Thyroid gland (tissue), 4 donors: ENCODE measurements around the gene PHTF2. TPM values are rescaled to one million over a fixed set of nuclear protein-coding genes. Genes with fewer than 3 reads are reported as not detected.

Experiments used
- DNase-seq, 2 donors: peaks; one replicate each; pipeline ENCODE4 v3.0.0-alpha.2; 2019
- H3K27ac ChIP-seq, 3 donors: fragments of 200-600 bp; sonication (generic); 1 replicate in 2 of 3; 2 replicates in 1 of 3; pipeline ENCODE4 v1.5.1; 2016 to 2019; ENCODE audit warnings: mild to moderate bottlenecking in 1 of 3, moderate library complexity in 1 of 3
- H3K27me3 ChIP-seq: fragments of 200-600 bp; sonication (generic); one replicate; pipeline ENCODE4 v1.5.1; 2019
- H3K36me3 ChIP-seq, 2 donors: fragments of 200-600 bp; sonication (generic); one replicate each; pipeline ENCODE4 v1.5.1; 2016 to 2019
- H3K4me1 ChIP-seq, 2 donors: fragments of 200-600 bp; sonication (generic); one replicate each; pipeline ENCODE4 v1.5.1; 2017 to 2019
- H3K4me3 ChIP-seq, 3 donors: fragments of 200-600 bp; sonication (generic); replicated peaks in 1 of 3; 1 replicate in 2 of 3; 2 replicates in 1 of 3; pipeline ENCODE4 v1.5.1; 2016; ENCODE audit warnings: mild to moderate bottlenecking in 1 of 3
- H3K9me3 ChIP-seq: fragments of 200-600 bp; sonication (generic); one replicate; pipeline ENCODE4 v1.5.1; 2017
- POLR2A ChIP-seq, 2 donors: fragments of 450-650 bp; IDR thresholded peaks; one replicate each; pipeline ENCODE4 v1.6.1; 2017; ENCODE audit warnings: antibody characterized with exemption in 2 of 2, mild to moderate bottlenecking in 2 of 2, moderate library complexity in 1 of 2
- WGBS, 2 donors: methylation state at CpG; one replicate each; pipeline ENCODE4 v1.1.5; 2017; 5-methylcytosine and 5-hydroxymethylcytosine counted together
- intact Hi-C: fragments of 100-400 bp; cut with DNase I; formaldehyde crosslinking; loops from one replicate; pipeline ENCODE4 v1.15.1; 2023
- total RNA-seq, 4 donors: library from RNA; depleted of rRNA; stranded (reverse); fragments of >200 nt; gene quantifications; one replicate each; pipeline ENCODE4 v1.2.3, GENCODE V29; 2016
- TF ChIP-seq, protein P1 (sequence below), 6 experiments: fragments of 200-600 bp in 3 of 6; fragments of 450-650 bp in 3 of 6; sonication (generic) in 3 of 6; IDR thresholded peaks; one replicate each; pipeline ENCODE4 v1.5.1; 2016 to 2019; ENCODE audit warnings: antibody characterized with exemption in 6 of 6, mild to moderate bottlenecking in 2 of 6, inconsistent platforms in 1 of 6, moderate library complexity in 1 of 6

The PHTF2 gene
- total RNA-seq, 4 donors from 2014 or later: 15.3 to 28.3 (median 25.3) TPM

DNA sequence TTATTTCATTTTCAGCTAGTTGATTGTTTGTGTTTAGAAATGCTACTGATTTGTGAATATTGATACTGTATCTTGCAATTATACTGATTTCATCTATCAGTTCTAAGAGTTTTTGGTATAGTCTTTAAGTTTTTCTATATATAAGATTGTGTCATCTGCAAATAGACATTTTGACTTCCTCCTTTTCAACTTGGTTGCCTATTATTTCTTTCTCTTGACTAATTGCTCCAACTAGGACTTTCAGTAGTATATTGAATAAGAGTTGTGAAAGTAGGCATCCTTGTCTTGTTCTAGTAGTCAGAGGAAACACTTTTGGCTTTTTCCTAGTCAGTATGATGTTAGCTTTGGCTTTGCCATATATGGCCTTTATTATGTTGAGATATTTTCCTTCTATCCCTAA is 20.4 kb downstream of the PHTF2 start:
- no peaks in the 10 kb centered on the region for H3K27me3 ChIP-seq
- no peak overlapping the region for H3K4me3 ChIP-seq
- no peak overlapping the region for H3K27ac ChIP-seq
- H3K4me1 ChIP-seq: no peaks in the 10 kb centered on the region
- no peaks in the 10 kb centered on the region for H3K36me3 ChIP-seq
- intact Hi-C loops: no loop called here
- DNase-seq: no peak
- TF ChIP-seq, protein P1, sequence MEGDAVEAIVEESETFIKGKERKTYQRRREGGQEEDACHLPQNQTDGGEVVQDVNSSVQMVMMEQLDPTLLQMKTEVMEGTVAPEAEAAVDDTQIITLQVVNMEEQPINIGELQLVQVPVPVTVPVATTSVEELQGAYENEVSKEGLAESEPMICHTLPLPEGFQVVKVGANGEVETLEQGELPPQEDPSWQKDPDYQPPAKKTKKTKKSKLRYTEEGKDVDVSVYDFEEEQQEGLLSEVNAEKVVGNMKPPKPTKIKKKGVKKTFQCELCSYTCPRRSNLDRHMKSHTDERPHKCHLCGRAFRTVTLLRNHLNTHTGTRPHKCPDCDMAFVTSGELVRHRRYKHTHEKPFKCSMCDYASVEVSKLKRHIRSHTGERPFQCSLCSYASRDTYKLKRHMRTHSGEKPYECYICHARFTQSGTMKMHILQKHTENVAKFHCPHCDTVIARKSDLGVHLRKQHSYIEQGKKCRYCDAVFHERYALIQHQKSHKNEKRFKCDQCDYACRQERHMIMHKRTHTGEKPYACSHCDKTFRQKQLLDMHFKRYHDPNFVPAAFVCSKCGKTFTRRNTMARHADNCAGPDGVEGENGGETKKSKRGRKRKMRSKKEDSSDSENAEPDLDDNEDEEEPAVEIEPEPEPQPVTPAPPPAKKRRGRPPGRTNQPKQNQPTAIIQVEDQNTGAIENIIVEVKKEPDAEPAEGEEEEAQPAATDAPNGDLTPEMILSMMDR (IDR thresholded peaks at IDR 0.05): no peak
- TF ChIP-seq POLR2A (IDR thresholded peaks at IDR 0.05): no peak
- no peaks in the 10 kb centered on the region for H3K9me3 ChIP-seq

DNA sequence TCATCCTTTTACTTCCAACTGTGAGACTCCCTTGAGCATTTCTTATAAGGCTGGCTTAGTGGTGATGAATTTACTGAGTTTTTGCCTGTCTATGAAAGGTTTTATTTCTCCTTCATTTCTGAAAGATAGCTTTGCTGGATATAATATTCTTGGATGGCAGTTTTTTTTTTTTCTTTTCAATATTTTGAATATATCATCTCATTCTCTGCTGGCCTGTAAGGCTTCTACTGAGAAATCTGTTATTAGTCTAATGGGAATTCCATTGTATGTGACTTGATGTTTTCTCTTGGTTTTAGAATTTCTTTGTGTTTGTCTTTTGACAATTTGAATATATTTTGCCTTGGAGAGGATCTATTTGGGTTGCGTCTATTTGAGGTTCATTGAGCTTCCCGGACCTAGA is 22.4 kb downstream of the PHTF2 start:
- Histone ChIP-seq H3K4me3 (no peak overlapping the region), H3K9me3 (no peaks in the 10 kb centered on the region), H3K27me3 (no peaks in the 10 kb centered on the region), H3K27ac (no peak overlapping the region), H3K4me1 (no peaks in the 10 kb centered on the region), H3K36me3 (no peaks in the 10 kb centered on the region)
- 97 to 98% methylated on average over 2 of the region's 2 CpGs for whole genome bisulfite sequencing, 2 donors
- no peak for DNase-seq
- intact Hi-C loops: no loop called here
- TF ChIP-seq POLR2A (IDR thresholded peaks at IDR 0.05): no peak
- TF ChIP-seq, protein P1 (IDR thresholded peaks at IDR 0.05): no peak

DNA sequence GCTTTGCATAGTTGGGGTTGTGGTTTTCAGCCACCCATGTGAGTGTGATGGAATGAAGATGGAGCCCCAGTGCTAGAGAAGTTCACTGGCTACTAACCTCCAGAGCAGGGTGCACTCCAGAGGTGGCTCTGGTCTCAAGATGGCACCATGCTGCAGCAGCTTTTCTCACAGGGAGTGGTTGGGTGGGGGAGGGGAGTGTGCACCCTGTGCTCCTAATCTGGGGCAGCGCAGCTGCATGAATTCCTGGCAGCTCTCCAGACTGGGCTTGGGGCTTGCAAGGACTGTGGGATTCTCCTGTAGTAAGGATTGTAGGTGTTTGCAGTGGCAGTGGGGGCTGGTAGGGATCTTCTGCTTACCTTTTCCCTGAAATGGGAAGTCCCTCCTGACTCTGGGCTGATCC is 23.7 kb downstream of the PHTF2 start:
- H3K9me3 ChIP-seq: no peaks in the 10 kb centered on the region
- WGBS, 2 donors: 100% methylated on average over 1 of the region's 1 CpG; no CpG with 5 or more reads in 1 of the 2 donors
- no peaks in the 10 kb centered on the region for H3K27me3 ChIP-seq
- H3K36me3 ChIP-seq: no peaks in the 10 kb centered on the region
- H3K4me1 ChIP-seq: no peaks in the 10 kb centered on the region
- TF ChIP-seq, protein P1 (IDR thresholded peaks at IDR 0.05): no peak
- TF ChIP-seq POLR2A (IDR thresholded peaks at IDR 0.05): no peak
- intact Hi-C loops: no loop called here
- DNase-seq: no peak
- H3K4me3 ChIP-seq: no peak overlapping the region
- no peak overlapping the region for H3K27ac ChIP-seq

DNA sequence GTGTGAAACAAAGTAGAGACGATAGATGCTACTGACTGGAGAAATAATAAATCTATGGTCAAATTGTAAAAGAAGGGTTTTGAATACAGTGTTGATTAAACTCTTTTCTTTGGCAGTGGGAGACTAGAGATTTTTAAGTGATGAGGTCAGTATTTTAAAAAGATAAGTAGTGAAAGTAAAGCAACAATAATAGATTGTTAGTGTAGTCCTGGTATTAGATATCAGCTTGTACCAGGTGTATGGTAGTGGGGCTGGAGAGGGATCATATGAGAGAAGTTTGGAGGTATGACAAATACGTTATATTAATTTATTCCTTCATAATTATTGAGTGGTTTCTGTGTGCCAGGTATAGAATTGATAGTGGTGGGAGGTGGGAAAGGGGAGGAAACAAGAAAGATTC is 25.2 kb downstream of the PHTF2 start:
- Histone ChIP-seq H3K27ac (no peak overlapping the region), H3K27me3 (no peaks in the 10 kb centered on the region), H3K4me3 (no peak overlapping the region), H3K4me1 (no peaks in the 10 kb centered on the region), H3K36me3 (no peaks in the 10 kb centered on the region), H3K9me3 (no peaks in the 10 kb centered on the region)
- TF ChIP-seq, protein P1 (IDR thresholded peaks at IDR 0.05): no peak
- TF ChIP-seq POLR2A (IDR thresholded peaks at IDR 0.05): no peak
- 91 to 96% methylated on average over 2 of the region's 2 CpGs for WGBS, 2 donors
- intact Hi-C loops: no loop called here
- DNase-seq: no peak

DNA sequence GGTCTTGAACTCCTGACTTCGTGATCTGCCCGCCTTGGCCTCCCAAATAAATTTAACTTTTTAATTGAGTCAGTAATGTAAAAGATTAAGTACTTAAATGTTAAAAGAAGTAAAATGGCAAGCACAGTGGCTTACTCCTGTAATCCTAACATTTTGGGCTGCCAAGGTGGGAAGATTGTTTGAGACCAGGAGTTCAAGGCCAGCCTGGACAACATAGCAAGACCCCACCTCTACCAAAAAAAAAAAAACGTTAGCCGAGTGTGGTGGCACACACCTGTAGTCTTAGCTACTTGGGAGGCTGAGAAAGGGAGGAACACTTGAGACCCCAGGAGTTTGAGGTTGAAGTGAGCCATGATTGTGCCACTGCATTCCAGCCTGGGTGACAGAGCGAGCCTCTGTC is 26.1 kb downstream of the PHTF2 start:
- no peak for TF ChIP-seq POLR2A (IDR thresholded peaks at IDR 0.05)
- TF ChIP-seq, protein P1 (IDR thresholded peaks at IDR 0.05): no peak
- WGBS, 2 donors: 97 to 99% methylated on average over 5 of the region's 5 CpGs

More for the DNA sequence above, 26.1 kb downstream of the PHTF2 start:
- Histone ChIP-seq H3K4me3 (no peak overlapping the region), H3K27me3 (no peaks in the 10 kb centered on the region), H3K36me3 (no peaks in the 10 kb centered on the region), H3K9me3 (no peaks in the 10 kb centered on the region), H3K4me1 (no peaks in the 10 kb centered on the region), H3K27ac (no peak overlapping the region)
- DNase-seq: no peak
- intact Hi-C loops: no loop called here
